H1 (cell line): ENCODE results near the gene ZFP90. TPM values are rescaled to one million over a fixed set of nuclear protein-coding genes. Genes with fewer than 3 reads are reported as not detected.

Experiments used
- CTCF ChIA-PET: fragments of 300-600 bp; sonication (Branson Sonifier 250); formaldehyde crosslinking; loops from one replicate; lab custom pipeline; 2021; ENCODE audit not compliant: partially characterized antibody; lab: Charles Lee
- POLR2A ChIA-PET: fragments of 300-600 bp; sonication (Branson Sonifier 250); formaldehyde crosslinking; loops from one replicate; lab custom pipeline; 2021; ENCODE audit warnings: inconsistent platforms; ENCODE audit not compliant: partially characterized antibody; lab: Charles Lee
- DNase-seq, 2 experiments: peaks; one replicate each; pipeline versions ENCODE4 v3.0.0 to v3.0.0-alpha.2; 2010 to 2022; ENCODE audit warnings: low spot score in 2 of 2, low read depth in 1 of 2, mixed read lengths in 1 of 2
- FAIRE-seq: peaks from 2 replicates; lab custom pipeline; 2011; peaks lifted over from hg19 to GRCh38; lab: Jason Lieb, UNC
- H2AFZ ChIP-seq: 2 replicates; pipeline ENCODE4 v1.8.1; 2012; ENCODE audit warnings: low read length, inconsistent platforms
- H2AK5ac ChIP-seq: 2 replicates; pipeline ENCODE4 v1.6.1; 2013; ENCODE audit warnings: low read depth, low read length
- H2BK120ac ChIP-seq: replicated peaks from 2 replicates; pipeline ENCODE3; 2013; ENCODE audit warnings: low read depth, low read length, inconsistent platforms
- H2BK12ac ChIP-seq: 2 replicates; pipeline ENCODE4 v1.6.1; 2013; ENCODE audit warnings: low read depth, low read length
- H2BK15ac ChIP-seq: 2 replicates; pipeline ENCODE4 v1.6.1; 2013; ENCODE audit warnings: low read length
- H2BK20ac ChIP-seq: 2 replicates; pipeline ENCODE4 v1.6.1; 2013; ENCODE audit warnings: low read length
- H2BK5ac ChIP-seq: 2 replicates; pipeline ENCODE4 v1.6.1; 2013; ENCODE audit warnings: low read depth, low read length
- H3K14ac ChIP-seq: 2 replicates; pipeline ENCODE4 v1.6.1; 2013; ENCODE audit warnings: inconsistent platforms; ENCODE audit not compliant: insufficient read length
- H3K18ac ChIP-seq: 2 replicates; pipeline ENCODE4 v1.6.1; 2013; ENCODE audit warnings: low read length; ENCODE audit errors: extremely low read depth
- H3K23ac ChIP-seq: 2 replicates; pipeline ENCODE4 v1.6.1; 2013; ENCODE audit warnings: inconsistent platforms; ENCODE audit not compliant: insufficient read length
- H3K23me2 ChIP-seq: 2 replicates; pipeline ENCODE4 v1.6.1; 2013; ENCODE audit warnings: low read depth, low read length
- H3K27ac ChIP-seq: 2 replicates; pipeline ENCODE4 v1.6.1; 2011; ENCODE audit warnings: low read depth, low read length, inconsistent platforms
- H3K27me3 ChIP-seq, 4 experiments: replicated peaks in 1 of 4; 1 replicate in 1 of 4; 2 replicates in 3 of 4; pipeline versions ENCODE4 v1.6.1 to v1.8.1; 2011 to 2013; ENCODE audit warnings: low read length in 3 of 4, mild to moderate bottlenecking in 3 of 4, inconsistent platforms in 2 of 4, mixed read lengths in 2 of 4, moderate library complexity in 1 of 4; ENCODE audit not compliant: control insufficient read depth in 3 of 4, insufficient read depth in 3 of 4; ENCODE audit errors: extremely low read depth in 1 of 4
- H3K36me3 ChIP-seq, 4 experiments: 2 replicates each; pipeline versions ENCODE4 v1.6.1 to v1.8.1; 2011 to 2013; ENCODE audit warnings: mild to moderate bottlenecking in 4 of 4, low read length in 3 of 4, moderate library complexity in 2 of 4, control low read depth in 1 of 4, inconsistent platforms in 1 of 4; ENCODE audit not compliant: insufficient read depth in 4 of 4, control insufficient read depth in 2 of 4
- H3K4ac ChIP-seq: replicated peaks from 2 replicates; pipeline ENCODE3; 2013; ENCODE audit warnings: low read length, low read depth, mixed read lengths, inconsistent platforms; ENCODE audit not compliant: insufficient read length
- H3K4me1 ChIP-seq, 4 experiments: replicated peaks in 1 of 4; 1 replicate in 1 of 4; 2 replicates in 3 of 4; pipeline versions ENCODE4 v1.6.1 to v1.8.1; 2011 to 2013; ENCODE audit warnings: low read length in 3 of 4, inconsistent platforms in 2 of 4, mixed read lengths in 1 of 4; ENCODE audit not compliant: insufficient read depth in 4 of 4, control insufficient read depth in 3 of 4
- H3K4me2 ChIP-seq, 2 experiments: 2 replicates each; pipeline versions ENCODE4 v1.6.1 to v1.8.1; 2011 to 2013; ENCODE audit warnings: low read depth in 2 of 2, low read length in 2 of 2, control low read depth in 1 of 2, inconsistent platforms in 1 of 2, mild to moderate bottlenecking in 1 of 2; ENCODE audit not compliant: insufficient read depth in 1 of 2
- H3K4me3 ChIP-seq, 4 experiments: fragments of 200-600, 300-600 bp in 1 of 4; sonication (generic), shearing (Covaris generic), sonication (Bioruptor Twin) in 1 of 4; 2 replicates each; pipeline versions ENCODE4 v1.5.1 to v1.8.1; 2011 to 2016; ENCODE audit warnings: low read length in 4 of 4, low read depth in 3 of 4, control low read depth in 2 of 4, inconsistent platforms in 2 of 4, mild to moderate bottlenecking in 2 of 4, mixed read lengths in 1 of 4, moderate library complexity in 1 of 4; ENCODE audit not compliant: insufficient read depth in 2 of 4; ENCODE audit errors: extremely low read depth in 1 of 4
- H3K56ac ChIP-seq: replicated peaks from 2 replicates; pipeline ENCODE3; 2013; ENCODE audit warnings: low read depth, mild to moderate bottlenecking, mixed read lengths, low read length, inconsistent platforms; ENCODE audit not compliant: insufficient read length
- H3K79me1 ChIP-seq: 2 replicates; pipeline ENCODE4 v1.6.1; 2013; ENCODE audit warnings: low read depth, low read length, control low read depth
- H3K79me2 ChIP-seq, 2 experiments: 2 replicates each; pipeline versions ENCODE4 v1.6.1 to v1.8.1; 2012 to 2013; ENCODE audit warnings: low read length in 2 of 2, mild to moderate bottlenecking in 2 of 2, inconsistent platforms in 1 of 2; ENCODE audit not compliant: insufficient read depth in 2 of 2, control insufficient read depth in 1 of 2
- H3K9ac ChIP-seq, 4 experiments: replicated peaks in 1 of 4; 1 replicate in 1 of 4; 2 replicates in 3 of 4; pipeline versions ENCODE4 v1.6.1 to v1.8.1; 2011 to 2013; ENCODE audit warnings: low read depth in 3 of 4, low read length in 3 of 4, control low read depth in 2 of 4, mild to moderate bottlenecking in 2 of 4, moderate library complexity in 2 of 4, inconsistent platforms in 1 of 4; ENCODE audit errors: extremely low read depth in 1 of 4
- H3K9me3 ChIP-seq, 2 experiments: 2 replicates each; pipeline versions ENCODE4 v1.6.1 to v1.8.1; 2012 to 2013; ENCODE audit warnings: mild to moderate bottlenecking in 2 of 2, moderate library complexity in 2 of 2, control low read depth in 1 of 2, inconsistent platforms in 1 of 2, low read depth in 1 of 2, low read length in 1 of 2, mixed read lengths in 1 of 2; ENCODE audit not compliant: insufficient read depth in 2 of 2
- H4K20me1 ChIP-seq, 2 experiments: replicated peaks in 1 of 2; 2 replicates each; pipeline versions ENCODE3 to v1.8.1; 2011 to 2013; ENCODE audit warnings: inconsistent platforms in 2 of 2, low read length in 2 of 2, mild to moderate bottlenecking in 1 of 2; ENCODE audit not compliant: insufficient read depth in 2 of 2, control insufficient read depth in 1 of 2
- H4K5ac ChIP-seq: 2 replicates; pipeline ENCODE4 v1.6.1; 2013; ENCODE audit warnings: low read length, low read depth, mixed read lengths, inconsistent platforms; ENCODE audit not compliant: insufficient read length
- H4K8ac ChIP-seq: 2 replicates; pipeline ENCODE4 v1.8.0; 2013; ENCODE audit warnings: mild to moderate bottlenecking, moderate library complexity, low read length, inconsistent platforms; ENCODE audit not compliant: insufficient read depth; ENCODE audit errors: extremely low read depth
- H4K91ac ChIP-seq: replicated peaks from 2 replicates; pipeline ENCODE3; 2013; ENCODE audit warnings: low read length, mixed read lengths, inconsistent platforms; ENCODE audit not compliant: insufficient read length
- ATF2 ChIP-seq: IDR thresholded peaks from 2 replicates; pipeline ENCODE4 v1.6.1; 2012; ENCODE audit warnings: low read length, inconsistent platforms
- CBX5 ChIP-seq: fragments of 300-800, 300-1000 bp; sonication (generic); IDR thresholded peaks from 2 replicates; pipeline ENCODE4 v1.7.1; 2016; ENCODE audit warnings: antibody characterized with exemption, low read length, low read depth
- CEBPB ChIP-seq: IDR thresholded peaks from 2 replicates; pipeline ENCODE4 v1.6.1; 2012; ENCODE audit warnings: low read depth, low read length
- CHD2 ChIP-seq: IDR thresholded peaks from 2 replicates; pipeline ENCODE4 v1.6.1; 2012; ENCODE audit warnings: low read length, improper control_type of control experiment
- CREB1 ChIP-seq: IDR thresholded peaks from 2 replicates; pipeline ENCODE4 v1.6.1; 2012; ENCODE audit warnings: inconsistent platforms
- EP300 ChIP-seq, 2 experiments: IDR thresholded peaks; 1 replicate in 1 of 2; 2 replicates in 1 of 2; pipeline ENCODE4 v1.6.1; 2011 to 2012; ENCODE audit warnings: low read depth in 2 of 2, low read length in 2 of 2, mild to moderate bottlenecking in 2 of 2, borderline replicate concordance in 1 of 2, inconsistent platforms in 1 of 2, moderate library complexity in 1 of 2
- GABPA ChIP-seq: IDR thresholded peaks from 2 replicates; pipeline ENCODE4 v1.6.1; 2011; ENCODE audit warnings: mild to moderate bottlenecking, low read length, moderate library complexity, borderline replicate concordance; ENCODE audit not compliant: insufficient read depth
- MAX ChIP-seq: IDR thresholded peaks from 2 replicates; pipeline ENCODE4 v1.6.1; 2012; ENCODE audit warnings: inconsistent platforms
- POLR2A ChIP-seq, 2 experiments: IDR thresholded peaks; 1 replicate in 1 of 2; 2 replicates in 1 of 2; pipeline ENCODE4 v1.6.1; 2011; ENCODE audit warnings: low read depth in 2 of 2, low read length in 2 of 2, mild to moderate bottlenecking in 2 of 2; ENCODE audit errors: control extremely low read depth in 1 of 2
- RNF2 ChIP-seq: fragments of 200-900, 300-1000 bp; sonication (generic); IDR thresholded peaks from 2 replicates; pipeline ENCODE4 v1.7.1; 2016; ENCODE audit warnings: borderline replicate concordance, low read depth, mild to moderate bottlenecking, antibody characterized with exemption, low read length; ENCODE audit not compliant: poor library complexity, severe bottlenecking; ENCODE audit errors: missing control alignments
- TAF1 ChIP-seq: IDR thresholded peaks from 2 replicates; pipeline ENCODE4 v1.6.1; 2011; ENCODE audit warnings: mild to moderate bottlenecking, low read depth, low read length
- ZNF274 ChIP-seq: IDR thresholded peaks from 2 replicates; pipeline ENCODE4 v1.7.0; 2012; ENCODE audit warnings: low read length, borderline replicate concordance; ENCODE audit errors: extremely low read depth
- WGBS, 2 experiments: shearing (Covaris generic) in 1 of 2; methylation state at CpG; one replicate each; pipeline versions ENCODE4 v1.1.6 to v1.1.7; 2013 to 2015; ENCODE audit warnings: low lambda C conversion rate in 2 of 2, mixed read lengths in 2 of 2, inconsistent platforms in 1 of 2, low coverage in 1 of 2, missing lambda C conversion rate in 1 of 2; ENCODE audit not compliant: insufficient replicate concordance in 2 of 2, insufficient coverage in 1 of 2, insufficient read length in 1 of 2; ENCODE audit errors: extremely low coverage in 1 of 2, missing lambda C conversion rate in 1 of 2; 5-methylcytosine and 5-hydroxymethylcytosine counted together
- polyA plus RNA-seq, 7 experiments: library from polyadenylated mRNA; depleted of rRNA in 3 of 7; stranded (reverse) in 5 of 7; unstranded in 2 of 7; fragments of >200 nt in 5 of 7; fragments of 200-250 nt in 2 of 7; gene quantifications; 1 replicate in 5 of 7; 2 replicates in 1 of 7; 4 replicates in 1 of 7; pipeline versions ENCODE4 v1.2.1 to v1.2.3, GENCODE V29; 2011 to 2013; ENCODE audit warnings: missing spikeins in 2 of 7, mixed read lengths in 2 of 7
- total RNA-seq: library from RNA; stranded (reverse); fragmentation: NEBNext Ultra II Directional; extraction: Animal tissue kit (Norgen Biotek cat#: 25700); gene quantifications from 2 replicates; pipeline ENCODE4 v1.2.1, GENCODE V29; 2021

Gene ZFP90
- total and polyA plus RNA-seq, 2 of the 8 experiments (the other 6 are each of a cell fraction or from before 2014, with no cell fraction given): 10.3 to 19.1 TPM

- Histone ChIP-seq H4K8ac (no peak overlapping the region), H3K9me3 (no peaks in the 10 kb centered on the region), H3K4me2 (no peak overlapping the region), H2BK20ac (no peak overlapping the region), H4K5ac (no peak overlapping the region), H3K18ac (no peak overlapping the region; the same call in 1 of the 2 replicates), H2BK12ac (no peak overlapping the region), H3K79me1 (no peaks in the 10 kb centered on the region), H3K56ac (no peak overlapping the region), H2AK5ac (no peak overlapping the region; the same call in 1 of the 2 replicates), H3K14ac (no peak overlapping the region), H3K23me2 (no peaks in the 10 kb centered on the region), H3K4ac (no peak overlapping the region), H3K4me1 (no peaks in the 10 kb centered on the region; a peak in 1 of 7 replicates), H2BK5ac (no peak overlapping the region), H3K27ac (no peak overlapping the region), H3K79me2 (no peaks in the 10 kb centered on the region), H4K20me1 (no peaks in the 10 kb centered on the region), H2BK120ac (no peak overlapping the region), H3K27me3 (peaks cover 0 to 7% (median 3%) of the 10 kb centered on the region in 4 experiments; a peak in 4 of 7 replicates), H3K36me3 (no peaks in the 10 kb centered on the region), H3K4me3 (no peak overlapping the region), H3K9ac (no peak overlapping the region), H2BK15ac (no peak overlapping the region), H4K91ac (no peak overlapping the region), H3K23ac (no peak overlapping the region), H2AFZ (no peak overlapping the region)
- ChIA-PET POLR2A (interaction anchor here (0.6 kb wide), 1 partner anchor 108 kb away, joined by 3 read pairs; no protein-coding TSS in a partner anchor), CTCF (interaction anchor here (0.6 to 1.9 kb wide), 12 partner anchors 9 to 647 kb away, joined by 3 to 10 read pairs (median 4); no protein-coding TSS in a partner anchor)
- no peak for DNase-seq
- WGBS, 2 experiments: 92% methylated on average over 6 of the region's 6 CpGs; no CpG with 5 or more reads in 1 of the 2 experiments
- no peak for FAIRE-seq
- no peak for TF ChIP-seq GABPA
- TF ChIP-seq MAX: no peak
- TF ChIP-seq CHD2: no peak
- TF ChIP-seq CBX5: no peak
- no peak for TF ChIP-seq RNF2
- no peak for TF ChIP-seq EP300 (IDR thresholded peaks at IDR 0.05; ENCODE audit: borderline replicate concordance in 1 of 2, low read depth in 2 of 2, low read length in 2 of 2)
- no peak for TF ChIP-seq CREB1
- TF ChIP-seq TAF1: no peak
- TF ChIP-seq ZNF274: no peak
- TF ChIP-seq POLR2A (IDR thresholded peaks at IDR 0.05; ENCODE audit: control extremely low read depth in 1 of 2, low read depth in 2 of 2, low read length in 2 of 2): no peak
- no peak for TF ChIP-seq CEBPB
- no peak for TF ChIP-seq ATF2
These were observed 19.8 kb upstream of the ZFP90 start for GRCh38 chr16:68519225-68519745.
